HepG2 (cell line): ENCODE results near the gene ATP11A. TPM values are rescaled to one million over a fixed set of nuclear protein-coding genes. Genes with fewer than 3 reads are reported as not detected.
A peak's percentile ranks its signal among the peaks of the same experiment; 100 is the strongest.

Experiments
- AGO2 ChIP-seq: fragments of 200-400 bp; formaldehyde crosslinking; optimal IDR thresholded peaks from 2 replicates; pipeline ENCODE3; 2017; ENCODE audit warnings: mild to moderate bottlenecking, low read depth, low read length, moderate library complexity
- CEBPZ ChIP-seq: IDR thresholded peaks from 2 replicates; pipeline ENCODE4 v1.6.1; 2012; ENCODE audit warnings: low read length, improper control_type of control experiment
- ELF1 ChIP-seq: sonication (generic); formaldehyde crosslinking; IDR thresholded peaks from 2 replicates; pipeline ENCODE4 v1.4.0; 2020; ENCODE audit warnings: missing genetic modification reagents
- EZH2 ChIP-seq: conservative IDR thresholded peaks from 2 replicates; pipeline ENCODE4 v1.6.1; 2012; ENCODE audit warnings: mild to moderate bottlenecking, low read depth, low read length, moderate library complexity
- FOSL2 ChIP-seq: sonication (generic); formaldehyde crosslinking; IDR thresholded peaks from 2 replicates; pipeline ENCODE4 v1.4.0; 2020; ENCODE audit warnings: missing genetic modification reagents
- FOXC1 ChIP-seq: sonication (generic); formaldehyde crosslinking; IDR thresholded peaks from 2 replicates; pipeline ENCODE4 v1.8.0; 2022; ENCODE audit warnings: mild to moderate bottlenecking, missing genetic modification reagents, borderline replicate concordance
- GFI1 ChIP-seq: sonication (generic); formaldehyde crosslinking; IDR thresholded peaks from 2 replicates; pipeline ENCODE4 v1.5.0; 2020; ENCODE audit warnings: missing genetic modification reagents, mild to moderate bottlenecking, borderline replicate concordance
- IRF2 ChIP-seq: IDR thresholded peaks from 2 replicates; pipeline ENCODE4 v1.6.1; 2018; ENCODE audit warnings: missing genetic modification reagents, missing compliant biosample characterization
- JUN ChIP-seq: sonication (generic); formaldehyde crosslinking; IDR thresholded peaks from 2 replicates; pipeline ENCODE4 v1.4.0; 2020; ENCODE audit warnings: mild to moderate bottlenecking, missing genetic modification reagents
- KDM6A ChIP-seq: IDR thresholded peaks from 2 replicates; pipeline ENCODE4 v1.6.1; 2016; ENCODE audit warnings: low read depth
- MAFK ChIP-seq, 2 experiments: IDR thresholded peaks in 1 of 2; conservative IDR thresholded peaks in 1 of 2; 2 replicates each; pipeline ENCODE4 v1.6.1; 2011; ENCODE audit warnings: improper control_type of control experiment in 2 of 2, low read length in 2 of 2
- NFKBIZ ChIP-seq: IDR thresholded peaks from 2 replicates; pipeline ENCODE4 v1.6.1; 2018; ENCODE audit warnings: missing genetic modification reagents, missing compliant biosample characterization
- SOX5 ChIP-seq: IDR thresholded peaks from 2 replicates; pipeline ENCODE4 v1.6.1; 2016; ENCODE audit warnings: borderline replicate concordance
- TCF12 ChIP-seq, 2 experiments: fragments of 450-650 bp in 1 of 2; sonication (generic) in 1 of 2; formaldehyde crosslinking in 1 of 2; IDR thresholded peaks; 2 replicates each; pipeline versions ENCODE4 v1.6.1 to v1.8.0; 2017 to 2022; ENCODE audit warnings: antibody characterized with exemption in 1 of 2, mild to moderate bottlenecking in 1 of 2, missing genetic modification reagents in 1 of 2, moderate library complexity in 1 of 2
- ZFP36L2 ChIP-seq: sonication (generic); formaldehyde crosslinking; IDR thresholded peaks from 2 replicates; pipeline ENCODE4 v1.4.0; 2020; ENCODE audit warnings: missing genetic modification reagents
- ZKSCAN8 ChIP-seq: IDR thresholded peaks from 2 replicates; pipeline ENCODE4 v1.6.1; 2016; ENCODE audit warnings: borderline replicate concordance, missing genetic modification reagents, missing compliant biosample characterization
- ZNF12 ChIP-seq: sonication (generic); formaldehyde crosslinking; IDR thresholded peaks from 2 replicates; pipeline ENCODE4 v1.5.0; 2020; ENCODE audit warnings: missing genetic modification reagents
- ZNF136 ChIP-seq: sonication (generic); formaldehyde crosslinking; IDR thresholded peaks from 2 replicates; pipeline ENCODE4 v1.8.1; 2022; ENCODE audit warnings: low read depth, mild to moderate bottlenecking, moderate library complexity, missing genetic modification reagents
- ZNF224 ChIP-seq: sonication (generic); formaldehyde crosslinking; IDR thresholded peaks from 2 replicates; pipeline ENCODE4 v1.5.0; 2020; ENCODE audit warnings: mild to moderate bottlenecking, missing genetic modification reagents
- ZNF275 ChIP-seq: sonication (generic); formaldehyde crosslinking; IDR thresholded peaks from 2 replicates; pipeline ENCODE4 v1.8.0; 2022; ENCODE audit warnings: missing genetic modification reagents, mild to moderate bottlenecking, inconsistent platforms, borderline replicate concordance
- ZNF326 ChIP-seq: sonication (generic); formaldehyde crosslinking; IDR thresholded peaks from 2 replicates; pipeline ENCODE4 v1.4.0; 2020; ENCODE audit warnings: missing genetic modification reagents, borderline replicate concordance
- ZNF343 ChIP-seq: sonication (generic); formaldehyde crosslinking; IDR thresholded peaks from 2 replicates; pipeline ENCODE4 v1.4.0; 2020; ENCODE audit warnings: mild to moderate bottlenecking, missing genetic modification reagents
- ZNF552 ChIP-seq: sonication (generic); formaldehyde crosslinking; IDR thresholded peaks from 2 replicates; pipeline ENCODE4 v1.9.0; 2022; ENCODE audit warnings: missing genetic modification reagents, mild to moderate bottlenecking, borderline replicate concordance
- ZNF615 ChIP-seq: sonication (generic); formaldehyde crosslinking; IDR thresholded peaks from 2 replicates; pipeline ENCODE4 v1.5.0; 2020; ENCODE audit warnings: mild to moderate bottlenecking, missing genetic modification reagents, borderline replicate concordance
- ZNF713 ChIP-seq: sonication (generic); formaldehyde crosslinking; IDR thresholded peaks from 2 replicates; pipeline ENCODE4 v1.4.0; 2020; ENCODE audit warnings: mild to moderate bottlenecking, missing genetic modification reagents
- ZNF747 ChIP-seq: sonication (generic); formaldehyde crosslinking; IDR thresholded peaks from 2 replicates; pipeline ENCODE4 v1.8.1; 2023; ENCODE audit warnings: missing genetic modification reagents, mild to moderate bottlenecking, borderline replicate concordance
- ZSCAN9 ChIP-seq: IDR thresholded peaks from 2 replicates; pipeline ENCODE4 v1.6.1; 2016; ENCODE audit warnings: borderline replicate concordance
- polyA plus RNA-seq, 8 experiments: library from polyadenylated mRNA; depleted of rRNA in 3 of 8; stranded (reverse) in 7 of 8; unstranded in 1 of 8; fragments of >200 nt; fragmentation: Illumina TruSeq in 4 of 8; extraction: Trizol in 4 of 8; gene quantifications; 2 replicates each; pipeline versions ENCODE4 v1.2.1 to v1.2.3, GENCODE V29; 2011 to 2016; ENCODE audit warnings: low read depth in 4 of 8, missing spikeins in 1 of 8, mixed read lengths in 1 of 8; ENCODE audit not compliant: insufficient read depth in 1 of 8
- total RNA-seq, 5 experiments: library from RNA; depleted of rRNA; stranded (reverse); fragments of >200 nt; fragmentation: Illumina TruSeq; extraction: Trizol; gene quantifications; 2 replicates each; pipeline ENCODE4 v1.2.3, GENCODE V29; 2016; ENCODE audit warnings: low read depth in 1 of 5

The ATP11A gene
- total and polyA plus RNA-seq, 2 of the 13 experiments (the other 11 are each of a cell fraction or from before 2014, with no cell fraction given), result 18.4 to 20.1 TPM

- TF ChIP-seq TCF12 (IDR thresholded peaks at IDR 0.05) (no peak), TCF12 (CRISPR knock-in tag; IDR thresholded peaks at IDR 0.05) (no peak), ZNF713 (CRISPR knock-in tag) (no peak), ZNF615 (no peak), ZSCAN9 (peak; percentile 72; the same call in 1 of the 2 replicates), ZNF224 (0 out of 2 replicates have a peak, but pooled peaks have one; percentile 68), JUN (CRISPR knock-in tag) (no peak), ELF1 (CRISPR knock-in tag) (0 out of 2 replicates have a peak, but pooled peaks have one; percentile 13), ZNF326 (CRISPR knock-in tag) (no peak), ZNF12 (no peak), ZNF552 (CRISPR knock-in tag) (no peak), ZNF275 (CRISPR knock-in tag) (no peak; the same call in 1 of the 2 replicates), SOX5 (CRISPR knock-in tag) (peak; percentile 89), KDM6A (no peak), IRF2 (CRISPR knock-in tag) (0 out of 2 replicates have a peak, but pooled peaks have one; percentile 20), ZNF747 (CRISPR knock-in tag) (no peak), MAFK (conservative IDR thresholded peaks at IDR 0.05 in 1 of 2, IDR thresholded peaks at IDR 0.05 in 1 of 2; ENCODE audit: low read length in 2 of 2) (peak; percentile 13 to 28; a peak in 1 of 4 replicates), ZNF343 (CRISPR knock-in tag) (no peak), AGO2 (peak; percentile 35), FOSL2 (CRISPR knock-in tag) (peak; percentile 56; the same call in 1 of the 2 replicates), ZFP36L2 (CRISPR knock-in tag) (no peak), FOXC1 (no peak), NFKBIZ (CRISPR knock-in tag) (peak; percentile 77; the same call in 1 of the 2 replicates), ZNF136 (CRISPR knock-in tag) (no peak), GFI1 (no peak), CEBPZ (no peak), EZH2 (no peak), ZKSCAN8 (CRISPR knock-in tag) (peak; percentile 35; the same call in 1 of the 2 replicates)
Measured at GRCh38 chr13:112721198-112722104, 31.6 kb downstream of the ATP11A start (continued).
